IMR-90 (cell line): Measurements from ENCODE around the gene PPP1R14C. TPM values are rescaled to one million over a fixed set of nuclear protein-coding genes. Genes with fewer than 3 reads are reported as not detected.
"Not testable (repeated sequence)": the region's sequence is repeated elsewhere in the genome, so short reads cannot be mapped to it uniquely, and the experiment has no call there.

Experiments
- ATAC-seq: fragments of 200-7000 bp; cut with Tn5 transposase; 2 replicates; pipeline ENCODE4 v1.9.1; 2020; ENCODE audit warnings: low read depth, mild to moderate bottlenecking, moderate library complexity
- BruUV-seq: library from RNA; stranded (reverse); fragments of 400-500 nt; replicated peaks from 2 replicates; lab custom pipeline; 2021; lab: Mats Ljungman, UMichigan
- CTCF ChIA-PET: fragments of 300-600 bp; formaldehyde crosslinking; extraction: SDS; loops from one replicate; lab custom pipeline; 2021; ENCODE audit warnings: antibody characterized with exemption; lab: Yijun Ruan, JAX
- POLR2A ChIA-PET: fragments of 300-600 bp; sonication (Branson Sonifier 250); formaldehyde crosslinking; loops from one replicate; lab custom pipeline; 2022; ENCODE audit warnings: antibody characterized with exemption; ENCODE audit not compliant: unreplicated experiment; lab: Charles Lee
- DNase-seq: peaks from one replicate; pipeline ENCODE4 v3.0.0; 2013
- H2AFZ ChIP-seq: replicated peaks from 2 replicates; pipeline ENCODE3; 2013; ENCODE audit warnings: low read length, mild to moderate bottlenecking; ENCODE audit not compliant: poor library complexity
- H2AK5ac ChIP-seq: 2 replicates; pipeline ENCODE4 v1.6.1; 2013; ENCODE audit warnings: low read depth, low read length, inconsistent platforms
- H2AK9ac ChIP-seq: replicated peaks from 2 replicates; pipeline ENCODE3; 2013; ENCODE audit warnings: mild to moderate bottlenecking, low read depth, low read length, moderate library complexity; ENCODE audit not compliant: poor library complexity
- H2BK120ac ChIP-seq: 2 replicates; pipeline ENCODE4 v1.6.1; 2013; ENCODE audit warnings: low read depth, low read length, inconsistent platforms
- H2BK15ac ChIP-seq: 3 replicates; pipeline ENCODE4 v1.6.1; 2013; ENCODE audit warnings: low read depth, low read length, inconsistent platforms
- H2BK20ac ChIP-seq: 2 replicates; pipeline ENCODE4 v1.6.1; 2013; ENCODE audit warnings: low read depth, mild to moderate bottlenecking, inconsistent platforms, low read length, moderate library complexity
- H2BK5ac ChIP-seq: 2 replicates; pipeline ENCODE4 v1.6.1; 2013; ENCODE audit warnings: mild to moderate bottlenecking, low read depth, low read length, inconsistent platforms; ENCODE audit not compliant: poor library complexity, severe bottlenecking
- H3K14ac ChIP-seq: replicated peaks from 2 replicates; pipeline ENCODE4 v1.6.1; 2013; ENCODE audit warnings: low read depth, low read length, inconsistent platforms
- H3K18ac ChIP-seq: 2 replicates; pipeline ENCODE4 v1.6.1; 2013; ENCODE audit warnings: low read depth, low read length, control low read depth
- H3K23ac ChIP-seq: 2 replicates; pipeline ENCODE4 v1.6.1; 2013; ENCODE audit warnings: low read depth, low read length, inconsistent platforms
- H3K27ac ChIP-seq: 2 replicates; pipeline ENCODE4 v1.5.1; 2013; ENCODE audit warnings: mild to moderate bottlenecking, control low read depth, low read length; ENCODE audit not compliant: insufficient read depth
- H3K27me3 ChIP-seq: 2 replicates; pipeline ENCODE4 v1.6.1; 2013; ENCODE audit warnings: low read length; ENCODE audit not compliant: control insufficient read depth, insufficient read depth
- H3K36me3 ChIP-seq: 2 replicates; pipeline ENCODE4 v1.6.1; 2013; ENCODE audit warnings: low read length, mixed read lengths; ENCODE audit not compliant: control insufficient read depth, insufficient read depth
- H3K4ac ChIP-seq: 2 replicates; pipeline ENCODE4 v1.6.1; 2013; ENCODE audit warnings: low read depth, low read length, inconsistent platforms
- H3K4me1 ChIP-seq: 2 replicates; pipeline ENCODE4 v1.6.1; 2013; ENCODE audit warnings: low read length, mixed read lengths; ENCODE audit not compliant: control insufficient read depth, insufficient read depth
- H3K4me2 ChIP-seq: 2 replicates; pipeline ENCODE4 v1.6.1; 2013; ENCODE audit warnings: low read depth, mild to moderate bottlenecking, control low read depth, low read length, moderate library complexity
- H3K4me3 ChIP-seq: 2 replicates; pipeline ENCODE4 v1.5.1; 2013; ENCODE audit warnings: low read depth, mild to moderate bottlenecking, control low read depth, low read length, moderate library complexity; ENCODE audit not compliant: insufficient read depth
- H3K56ac ChIP-seq: 2 replicates; pipeline ENCODE4 v1.6.1; 2013; ENCODE audit warnings: low read length, inconsistent platforms; ENCODE audit not compliant: insufficient read depth; ENCODE audit errors: extremely low read depth
- H3K79me1 ChIP-seq, 2 experiments: 2 replicates each; pipeline ENCODE4 v1.6.1; 2013; ENCODE audit warnings: low read length in 2 of 2, inconsistent platforms in 1 of 2, low read depth in 1 of 2
- H3K9ac ChIP-seq: 2 replicates; pipeline ENCODE4 v1.6.1; 2013; ENCODE audit warnings: low read depth, low read length, control low read depth
- H3K9me1 ChIP-seq: 2 replicates; pipeline ENCODE4 v1.6.1; 2013; ENCODE audit warnings: low read length, inconsistent platforms; ENCODE audit not compliant: insufficient read depth
- H3K9me3 ChIP-seq: 2 replicates; pipeline ENCODE4 v1.6.1; 2013; ENCODE audit warnings: low read length; ENCODE audit not compliant: control insufficient read depth, insufficient read depth
- H4K20me1 ChIP-seq: 2 replicates; pipeline ENCODE4 v1.6.1; 2013; ENCODE audit warnings: low read length, inconsistent platforms; ENCODE audit not compliant: insufficient read depth
- H4K5ac ChIP-seq: 2 replicates; pipeline ENCODE4 v1.6.1; 2013; ENCODE audit warnings: mild to moderate bottlenecking, low read depth, low read length, control low read depth
- H4K8ac ChIP-seq, 2 experiments: 2 replicates each; pipeline ENCODE4 v1.6.1; 2013; ENCODE audit warnings: low read depth in 2 of 2, low read length in 2 of 2, control low read depth in 1 of 2, inconsistent platforms in 1 of 2
- H4K91ac ChIP-seq: 2 replicates; pipeline ENCODE4 v1.6.1; 2013; ENCODE audit warnings: low read depth, low read length, inconsistent platforms; ENCODE audit not compliant: insufficient read depth
- BHLHE40 ChIP-seq: fragments of 150-350 bp; IDR thresholded peaks from 2 replicates; pipeline ENCODE4 v1.6.1; 2016; ENCODE audit warnings: mild to moderate bottlenecking, low read depth, low read length
- CEBPB ChIP-seq: IDR thresholded peaks from 2 replicates; pipeline ENCODE4 v1.6.1; 2012; ENCODE audit warnings: low read depth, low read length, improper control_type of control experiment
- CHD1 ChIP-seq: IDR thresholded peaks from 2 replicates; pipeline ENCODE4 v1.6.1; 2012; ENCODE audit warnings: low read depth, low read length, improper control_type of control experiment
- MXI1 ChIP-seq: IDR thresholded peaks from 2 replicates; pipeline ENCODE4 v1.6.1; 2012; ENCODE audit warnings: low read depth, mild to moderate bottlenecking, low read length, moderate library complexity, borderline replicate concordance
- NFE2L2 ChIP-seq: fragments of 150-350 bp; IDR thresholded peaks from 2 replicates; pipeline ENCODE4 v1.6.1; 2016; ENCODE audit warnings: low read depth, mild to moderate bottlenecking, low read length
- POLR2A ChIP-seq: IDR thresholded peaks from 2 replicates; pipeline ENCODE4 v1.6.1; 2012; ENCODE audit warnings: mild to moderate bottlenecking, low read depth, low read length
- RAD21 ChIP-seq: IDR thresholded peaks from 2 replicates; pipeline ENCODE4 v1.6.1; 2012; ENCODE audit warnings: low read length, improper control_type of control experiment
- WGBS, 2 experiments: methylation state at CpG; one replicate each; pipeline versions ENCODE4 v1.1.5 to v1.1.7; 2013; ENCODE audit warnings: missing lambda C conversion rate in 2 of 2; ENCODE audit not compliant: insufficient read length in 1 of 2; ENCODE audit errors: extremely low coverage in 2 of 2; 5-methylcytosine and 5-hydroxymethylcytosine counted together
- dilution Hi-C: fragments of 300-500 bp; cut with HindIII; formaldehyde crosslinking; loops from one replicate; pipeline ENCODE4 v1.14.3; 2018; ENCODE audit warnings: low sequenced_read_pairs; ENCODE audit not compliant: unreplicated experiment
- in situ Hi-C: fragments of 300-500 bp; cut with MboI; formaldehyde crosslinking; loops from 3 replicates; pipeline ENCODE4 v1.14.3; 2019; ENCODE audit warnings: low sequenced_read_pairs, inconsistent platforms, mixed read lengths
- intact Hi-C: fragments of 100-400 bp; cut with micrococcal nuclease; formaldehyde crosslinking; loops from 2 replicates; pipeline ENCODE4 v1.10.0; 2022
- polyA plus RNA-seq, 3 experiments: library from polyadenylated mRNA; depleted of rRNA; stranded (reverse); fragments of >200 nt; gene quantifications; 2 replicates each; pipeline ENCODE4 v1.2.3, GENCODE V29; 2012; ENCODE audit warnings: low replicate concordance in 1 of 3
- total RNA-seq: library from RNA; depleted of rRNA; stranded (reverse); fragments of >200 nt; gene quantifications from 2 replicates; pipeline ENCODE4 v1.2.3, GENCODE V29; 2012
- TF ChIP-seq, protein P1 (sequence below): fragments of 150-350 bp; IDR thresholded peaks from 2 replicates; pipeline ENCODE4 v1.6.1; 2017; ENCODE audit warnings: mild to moderate bottlenecking, antibody characterized with exemption, low read length, low read depth

The PPP1R14C gene
- total and polyA plus RNA-seq, 2 of the 4 experiments (the other 2 are of a cell fraction): not detected

DNA sequence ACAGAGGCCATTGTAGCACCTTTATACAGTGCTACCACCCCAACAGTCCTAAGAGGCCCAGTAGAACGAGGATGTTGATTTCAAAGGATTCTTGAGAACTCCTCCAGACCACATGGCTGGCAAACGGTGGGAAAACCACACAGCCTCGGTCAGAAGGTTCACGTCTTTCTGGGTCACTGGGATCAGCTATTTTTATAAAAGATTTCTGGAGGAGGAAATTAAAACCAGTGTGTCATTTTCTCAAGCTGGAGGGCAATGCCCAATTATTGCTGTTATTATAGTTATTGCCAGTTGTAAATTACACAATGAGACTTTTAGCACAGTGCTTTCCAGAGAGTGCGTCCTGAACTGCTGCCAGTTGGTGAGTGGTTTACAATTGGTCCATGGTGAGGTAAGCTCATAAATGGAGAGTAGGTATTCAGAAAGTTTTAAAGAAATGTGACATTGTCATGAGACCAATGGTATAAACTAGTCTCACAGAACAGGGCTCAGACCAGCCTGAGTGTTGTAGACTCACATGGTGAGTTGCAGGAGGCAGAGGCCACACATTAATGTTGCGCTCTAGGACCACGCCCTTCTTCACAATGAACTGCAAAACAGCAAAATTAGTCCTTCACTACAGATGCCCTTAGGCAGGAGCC, 8.4 kb upstream of the PPP1R14C start:
- BruUV-seq: no TSS peak
- H3K4me1 ChIP-seq: no peaks in the 10 kb centered on the region
- H3K9me3 ChIP-seq: no peaks in the 10 kb centered on the region

DNA sequence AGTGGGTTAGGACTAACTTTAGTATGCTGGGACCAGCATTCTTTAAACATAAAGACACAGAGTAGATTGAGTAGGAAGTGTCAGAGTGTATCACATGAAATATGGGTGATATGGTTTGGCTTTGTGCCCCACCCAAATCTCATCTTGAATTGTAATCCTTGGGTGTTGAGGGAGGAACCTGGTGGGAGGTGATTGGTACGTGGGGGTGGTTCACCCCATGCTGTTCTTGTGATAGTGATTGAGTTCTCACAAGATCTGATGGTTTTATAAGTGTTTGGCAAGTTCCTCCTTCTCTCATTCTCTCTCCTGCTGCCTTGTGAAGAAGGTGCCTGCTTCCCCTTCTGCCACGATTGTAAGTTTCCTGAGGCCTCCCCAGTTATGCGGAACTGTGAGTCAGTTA, 5.1 kb upstream of the PPP1R14C start:
- intact Hi-C loops, H3K36me3 ChIP-seq, CTCF ChIA-PET, ATAC-seq, H3K9ac ChIP-seq, DNase-seq, H3K14ac ChIP-seq, H3K56ac ChIP-seq, H2BK20ac ChIP-seq, H2AK5ac ChIP-seq, H3K4me3 ChIP-seq, H2BK15ac ChIP-seq, H3K18ac ChIP-seq, H3K4me1 ChIP-seq, H4K91ac ChIP-seq, H3K4ac ChIP-seq, H2AFZ ChIP-seq, BruUV-seq, H3K27ac ChIP-seq, H3K9me3 ChIP-seq, H3K4me2 ChIP-seq, H4K5ac ChIP-seq, in situ Hi-C loops, H4K20me1 ChIP-seq, H2BK120ac ChIP-seq, H4K8ac ChIP-seq, H2BK5ac ChIP-seq, POLR2A ChIA-PET, dilution Hi-C loops, H2AK9ac ChIP-seq, H3K9me1 ChIP-seq, H3K23ac ChIP-seq, H3K79me1 ChIP-seq: not testable (repeated sequence)
- H3K27me3 ChIP-seq: peaks cover 37% of the 10 kb centered on the region
- no CpG with 5 or more reads among the region's 3 CpGs for WGBS, 2 experiments

More for the DNA sequence above, 8.4 kb upstream of the PPP1R14C start:
- Histone ChIP-seq H4K8ac (no peak overlapping the region), H3K27ac (no peak overlapping the region), H4K91ac (no peak overlapping the region), H2BK15ac (no peak overlapping the region), H3K14ac (no peak overlapping the region), H2BK5ac (no peak overlapping the region), H3K18ac (no peak overlapping the region), H3K79me1 (no peaks in the 10 kb centered on the region), H3K9me1 (no peaks in the 10 kb centered on the region), H3K4ac (no peak overlapping the region), H2AK5ac (no peak overlapping the region), H2AFZ (no peak overlapping the region), H3K56ac (no peak overlapping the region), H4K5ac (no peak overlapping the region), H2BK120ac (no peak overlapping the region), H2AK9ac (no peak overlapping the region), H3K4me3 (no peak overlapping the region), H2BK20ac (no peak overlapping the region), H3K9ac (no peak overlapping the region), H3K23ac (no peak overlapping the region), H3K27me3 (peaks cover 21% of the 10 kb centered on the region; the same call in 1 of the 2 replicates), H3K4me2 (no peak overlapping the region), H4K20me1 (no peaks in the 10 kb centered on the region), H3K36me3 (no peaks in the 10 kb centered on the region)
- intact Hi-C loops (no loop called here), dilution Hi-C loops (no loop called here), in situ Hi-C loops (no loop called here)
- ChIA-PET POLR2A (no interaction called here), CTCF (no interaction called here)
- ATAC-seq (no peak), DNase-seq (no peak)
- no peak for TF ChIP-seq POLR2A
- TF ChIP-seq CHD1: no peak
- no peak for TF ChIP-seq NFE2L2
- TF ChIP-seq BHLHE40: no peak
- TF ChIP-seq RAD21: no peak
- TF ChIP-seq, protein P1, sequence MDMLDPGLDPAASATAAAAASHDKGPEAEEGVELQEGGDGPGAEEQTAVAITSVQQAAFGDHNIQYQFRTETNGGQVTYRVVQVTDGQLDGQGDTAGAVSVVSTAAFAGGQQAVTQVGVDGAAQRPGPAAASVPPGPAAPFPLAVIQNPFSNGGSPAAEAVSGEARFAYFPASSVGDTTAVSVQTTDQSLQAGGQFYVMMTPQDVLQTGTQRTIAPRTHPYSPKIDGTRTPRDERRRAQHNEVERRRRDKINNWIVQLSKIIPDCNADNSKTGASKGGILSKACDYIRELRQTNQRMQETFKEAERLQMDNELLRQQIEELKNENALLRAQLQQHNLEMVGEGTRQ: no peak
- TF ChIP-seq MXI1: no peak
- TF ChIP-seq CEBPB: no peak
- WGBS, 2 experiments: no CpG with 5 or more reads among the region's 7 CpGs
